ENCODE measurements around the gene PLBD2.

PLBD2 gene

GRCh38 chr12:113358381-113359132, at the start of gene PLBD2:
Gene PLBD2, plus strand, starts transcription at chr12:113358587. Its CDS starts 14 bp downstream, at chr12:113358601.
- Mint-ChIP-seq H3K27ac (ENCODE audit: low read depth) (peak within 1 kb of the TSS; percentile 82), H3K27me3 (no peaks in the 10 kb centered on the region), H3K4me1 (peaks cover 14% of the 10 kb centered on the region), H3K9me3 (no peaks in the 10 kb centered on the region), H3K4me3 (peak within 1 kb of the TSS; percentile 90), H3K36me3 (ENCODE audit: insufficient read depth) (peaks cover 6% of the 10 kb centered on the region)
- DNase-seq (ENCODE audit: low spot score in 2 of 2): peak; percentile 86 to 92
- peak; percentile 94 for ATAC-seq (replicated peaks; ENCODE audit: extremely low read depth, poor library complexity, severe bottlenecking)

DNA sequence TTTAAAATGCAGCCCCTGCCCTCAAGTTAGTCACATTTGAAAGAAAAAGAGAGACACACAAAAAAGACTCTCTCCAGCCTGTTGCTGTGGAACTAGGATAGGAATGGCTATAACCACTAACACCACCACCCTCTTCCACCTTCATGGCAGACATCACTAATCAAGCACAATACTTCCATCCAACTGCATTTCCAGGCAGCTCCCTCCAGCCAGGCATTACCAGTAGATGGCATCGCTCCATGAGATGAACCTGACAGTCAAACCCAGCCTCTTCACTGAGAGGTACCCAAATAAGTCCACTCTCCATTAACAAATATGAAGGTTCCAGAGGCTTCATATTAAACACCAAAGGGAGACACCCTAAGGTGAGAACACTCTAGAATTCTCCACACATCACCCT, 47.9 kb upstream of the PLBD2 start:
- DNase-seq (ENCODE audit: low spot score in 2 of 2): no peak
- no peaks in the 10 kb centered on the region for H3K9me3 Mint-ChIP-seq
- H3K4me3 Mint-ChIP-seq: no peak overlapping the region
- H3K36me3 Mint-ChIP-seq (ENCODE audit: insufficient read depth): peaks cover 24% of the 10 kb centered on the region
- H3K27me3 Mint-ChIP-seq: no peaks in the 10 kb centered on the region
- no peaks in the 10 kb centered on the region for H3K4me1 Mint-ChIP-seq
- no peak for ATAC-seq (replicated peaks; ENCODE audit: extremely low read depth, poor library complexity, severe bottlenecking)
- H3K27ac Mint-ChIP-seq (ENCODE audit: low read depth): no peak overlapping the region

DNA sequence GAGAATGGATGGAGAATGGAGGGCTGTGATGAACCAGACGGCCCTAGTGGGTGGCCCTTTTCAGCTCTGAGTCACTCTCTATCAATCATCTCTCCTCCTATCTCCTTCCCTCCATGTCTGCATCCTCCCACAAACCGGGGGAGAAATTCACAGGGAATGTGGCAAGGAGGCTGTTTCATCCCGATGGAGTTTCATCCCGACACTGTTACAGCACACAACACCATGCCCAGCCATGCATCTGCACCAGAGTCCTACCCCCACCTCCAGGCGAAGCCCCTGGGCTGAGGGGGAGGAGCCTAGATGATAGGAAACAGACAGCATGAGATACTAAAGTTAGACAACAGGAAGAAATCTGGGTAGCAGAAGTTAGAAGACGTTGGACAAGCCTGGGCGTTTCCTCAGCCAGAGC, 44.3 kb upstream of the PLBD2 start:
- no peak overlapping the region for H3K4me3 Mint-ChIP-seq
- DNase-seq (ENCODE audit: low spot score in 2 of 2) (no peak), ATAC-seq (replicated peaks; ENCODE audit: extremely low read depth, poor library complexity, severe bottlenecking) (no peak)
- H3K4me1 Mint-ChIP-seq: no peaks in the 10 kb centered on the region
- no peaks in the 10 kb centered on the region for H3K9me3 Mint-ChIP-seq
- H3K27me3 Mint-ChIP-seq: no peaks in the 10 kb centered on the region
- peaks cover 22% of the 10 kb centered on the region for H3K36me3 Mint-ChIP-seq (ENCODE audit: insufficient read depth)
- H3K27ac Mint-ChIP-seq (ENCODE audit: low read depth): no peak overlapping the region

- no peak overlapping the region for H3K27ac Mint-ChIP-seq (ENCODE audit: low read depth)
- H3K4me3 Mint-ChIP-seq: no peak overlapping the region
- peaks cover 20% of the 10 kb centered on the region for H3K36me3 Mint-ChIP-seq (ENCODE audit: insufficient read depth)
- ATAC-seq (replicated peaks; ENCODE audit: extremely low read depth, poor library complexity, severe bottlenecking) (no peak), DNase-seq (ENCODE audit: low spot score in 2 of 2) (no peak)
- no peaks in the 10 kb centered on the region for H3K9me3 Mint-ChIP-seq
- H3K4me1 Mint-ChIP-seq: no peaks in the 10 kb centered on the region
- H3K27me3 Mint-ChIP-seq: no peaks in the 10 kb centered on the region
These were observed 43.0 kb upstream of the PLBD2 start for GRCh38 chr12:113315358-113315757.

DNA sequence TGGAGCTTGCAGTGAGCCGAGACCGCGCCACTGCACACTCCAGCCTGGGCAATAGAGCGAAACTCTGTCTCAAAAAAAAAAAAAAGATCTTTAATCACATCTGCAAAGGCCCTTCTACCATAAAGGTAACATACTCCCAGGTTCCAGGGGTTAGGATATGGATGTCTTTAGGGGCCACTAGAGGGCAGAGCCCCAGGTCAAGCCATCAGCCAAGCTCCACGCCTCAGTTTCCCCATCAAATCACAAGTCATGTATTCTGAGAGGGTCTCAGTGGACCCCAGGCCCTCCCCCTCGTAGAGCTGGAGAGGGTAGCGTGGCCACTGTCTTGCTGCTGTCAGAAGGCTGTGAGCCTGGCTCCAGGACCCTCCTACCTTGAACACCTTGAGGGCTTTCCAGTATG, 42.2 kb upstream of the PLBD2 start:
- H3K27me3 Mint-ChIP-seq: no peaks in the 10 kb centered on the region
- no peak overlapping the region for H3K4me3 Mint-ChIP-seq

GRCh38 chr12:113317122-113317521, 41.3 kb upstream of the PLBD2 start:
- Mint-ChIP-seq H3K4me3 (no peak overlapping the region), H3K27me3 (no peaks in the 10 kb centered on the region), H3K27ac (ENCODE audit: low read depth) (no peak overlapping the region), H3K4me1 (no peaks in the 10 kb centered on the region), H3K9me3 (no peaks in the 10 kb centered on the region), H3K36me3 (ENCODE audit: insufficient read depth) (peaks cover 24% of the 10 kb centered on the region)
- DNase-seq (ENCODE audit: low spot score in 2 of 2) (no peak), ATAC-seq (replicated peaks; ENCODE audit: extremely low read depth, poor library complexity, severe bottlenecking) (no peak)

More for the DNA sequence above, 42.2 kb upstream of the PLBD2 start:
- H3K27ac Mint-ChIP-seq (ENCODE audit: low read depth): no peak overlapping the region
- DNase-seq (ENCODE audit: low spot score in 2 of 2) (no peak), ATAC-seq (replicated peaks; ENCODE audit: extremely low read depth, poor library complexity, severe bottlenecking) (no peak)
- peaks cover 23% of the 10 kb centered on the region for H3K36me3 Mint-ChIP-seq (ENCODE audit: insufficient read depth)
- no peaks in the 10 kb centered on the region for H3K4me1 Mint-ChIP-seq
- no peaks in the 10 kb centered on the region for H3K9me3 Mint-ChIP-seq

GRCh38 chr12:113318046-113318656, 40.2 kb upstream of the PLBD2 start:
- no peak for DNase-seq (ENCODE audit: low spot score in 2 of 2)
- no peak overlapping the region for H3K4me3 Mint-ChIP-seq
- peaks cover 24% of the 10 kb centered on the region for H3K36me3 Mint-ChIP-seq (ENCODE audit: insufficient read depth)

DNA sequence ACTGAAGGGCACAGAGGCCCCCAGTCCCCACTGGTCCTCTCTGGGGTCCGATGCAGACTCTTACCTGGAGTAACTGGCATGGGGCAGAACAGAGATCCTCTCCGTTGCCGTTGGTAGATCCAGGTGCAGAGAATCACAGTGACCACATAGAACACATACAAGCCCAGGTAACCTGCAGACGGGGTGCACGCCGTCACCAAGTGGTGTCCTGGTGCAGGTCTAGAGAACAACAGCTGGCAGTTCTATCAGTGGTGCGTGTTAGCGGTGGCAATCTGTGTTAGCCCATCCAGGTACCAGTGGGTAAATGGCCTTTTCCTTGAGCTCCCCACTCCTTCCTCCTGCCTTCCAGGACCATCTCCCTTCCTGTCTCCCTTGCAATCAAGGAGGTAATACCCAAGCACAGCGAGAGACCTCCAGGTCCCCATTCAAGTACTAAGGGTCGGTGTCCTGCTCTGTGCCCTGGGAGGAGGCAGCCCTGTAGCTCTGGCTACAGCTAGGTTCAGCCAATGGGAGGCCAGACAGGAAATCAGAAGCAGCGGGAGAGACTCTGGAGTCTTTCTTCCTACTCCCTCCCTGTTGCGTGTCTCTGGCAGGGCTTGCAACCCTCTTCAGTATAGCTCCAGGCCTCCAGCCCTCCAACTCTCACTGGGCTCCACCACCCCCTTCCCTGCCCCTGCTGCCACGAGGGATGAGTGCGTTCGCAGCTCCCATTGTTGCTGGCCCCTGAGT, 39.3 kb upstream of the PLBD2 start:
- peaks cover 9% of the 10 kb centered on the region for H3K4me1 Mint-ChIP-seq
- ATAC-seq (replicated peaks; ENCODE audit: extremely low read depth, poor library complexity, severe bottlenecking) (no peak), DNase-seq (ENCODE audit: low spot score in 2 of 2) (no peak)
- H3K9me3 Mint-ChIP-seq: no peaks in the 10 kb centered on the region
- H3K36me3 Mint-ChIP-seq (ENCODE audit: insufficient read depth): peaks cover 26% of the 10 kb centered on the region
- H3K4me3 Mint-ChIP-seq: no peak overlapping the region
- H3K27ac Mint-ChIP-seq (ENCODE audit: low read depth): peak overlapping the region; percentile 60
- no peaks in the 10 kb centered on the region for H3K27me3 Mint-ChIP-seq

More at GRCh38 chr12:113318046-113318656, 40.2 kb upstream of the PLBD2 start:
- Mint-ChIP-seq H3K4me1 (peaks cover 9% of the 10 kb centered on the region), H3K27ac (ENCODE audit: low read depth) (no peak overlapping the region), H3K27me3 (no peaks in the 10 kb centered on the region), H3K9me3 (no peaks in the 10 kb centered on the region)
- ATAC-seq (replicated peaks; ENCODE audit: extremely low read depth, poor library complexity, severe bottlenecking): no peak

GRCh38 chr12:113320401-113320800, 38.0 kb upstream of the PLBD2 start:
- Mint-ChIP-seq H3K27me3 (no peaks in the 10 kb centered on the region), H3K9me3 (no peaks in the 10 kb centered on the region), H3K4me1 (peaks cover 9% of the 10 kb centered on the region), H3K36me3 (ENCODE audit: insufficient read depth) (peaks cover 23% of the 10 kb centered on the region), H3K27ac (ENCODE audit: low read depth) (no peak overlapping the region), H3K4me3 (no peak overlapping the region)
- ATAC-seq (replicated peaks; ENCODE audit: extremely low read depth, poor library complexity, severe bottlenecking) (no peak), DNase-seq (ENCODE audit: low spot score in 2 of 2) (no peak)

DNA sequence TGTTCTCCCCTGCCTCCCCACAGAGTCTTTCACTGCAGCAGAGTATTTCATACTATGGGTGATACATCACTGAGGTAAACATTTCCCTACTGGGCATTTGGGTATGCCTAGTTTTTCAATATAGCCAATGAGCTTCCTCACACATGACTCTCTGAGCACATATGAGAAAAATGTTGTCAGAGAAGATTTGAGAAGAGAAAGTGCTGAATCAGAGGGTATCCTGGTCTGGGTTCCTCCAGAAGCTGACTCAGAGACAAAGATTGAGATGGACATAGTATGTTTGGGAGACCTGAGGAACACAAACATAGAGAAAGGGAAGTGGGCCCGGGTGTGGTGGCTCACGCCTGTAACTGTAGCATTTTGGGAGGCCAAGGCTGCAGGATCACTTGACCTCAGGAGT, 36.0 kb upstream of the PLBD2 start:
- ATAC-seq (replicated peaks; ENCODE audit: extremely low read depth, poor library complexity, severe bottlenecking) (no peak), DNase-seq (ENCODE audit: low spot score in 2 of 2) (no peak)
- H3K27me3 Mint-ChIP-seq: no peaks in the 10 kb centered on the region
- no peaks in the 10 kb centered on the region for H3K9me3 Mint-ChIP-seq
- H3K4me1 Mint-ChIP-seq: peaks cover 9% of the 10 kb centered on the region
- H3K4me3 Mint-ChIP-seq: no peak overlapping the region
- H3K36me3 Mint-ChIP-seq (ENCODE audit: insufficient read depth): peaks cover 19% of the 10 kb centered on the region
- H3K27ac Mint-ChIP-seq (ENCODE audit: low read depth): no peak overlapping the region

GRCh38 chr12:113325916-113326315, 32.5 kb upstream of the PLBD2 start:
- no peaks in the 10 kb centered on the region for H3K27me3 Mint-ChIP-seq
- DNase-seq (ENCODE audit: low spot score in 2 of 2) (no peak), ATAC-seq (replicated peaks; ENCODE audit: extremely low read depth, poor library complexity, severe bottlenecking) (no peak)
- no peak overlapping the region for H3K27ac Mint-ChIP-seq (ENCODE audit: low read depth)
- peaks cover 29% of the 10 kb centered on the region for H3K4me1 Mint-ChIP-seq
- peaks cover 15% of the 10 kb centered on the region for H3K36me3 Mint-ChIP-seq (ENCODE audit: insufficient read depth)
- H3K9me3 Mint-ChIP-seq: no peaks in the 10 kb centered on the region
- no peak overlapping the region for H3K4me3 Mint-ChIP-seq

- Mint-ChIP-seq H3K9me3 (no peaks in the 10 kb centered on the region), H3K27ac (ENCODE audit: low read depth) (no peak overlapping the region), H3K27me3 (no peaks in the 10 kb centered on the region), H3K4me1 (peaks cover 33% of the 10 kb centered on the region), H3K4me3 (no peak overlapping the region), H3K36me3 (ENCODE audit: insufficient read depth) (peaks cover 14% of the 10 kb centered on the region)
- ATAC-seq (replicated peaks; ENCODE audit: extremely low read depth, poor library complexity, severe bottlenecking) (no peak), DNase-seq (ENCODE audit: low spot score in 2 of 2) (no peak)
These were observed 31.5 kb upstream of the PLBD2 start for GRCh38 chr12:113326775-113327395.
